HG03175 (cell line): ENCODE results near the gene GP5.

Experiments used
- ATAC-seq: cut with Tn5 transposase; IDR thresholded peaks from one replicate; pipeline ENCODE4 v1.9.1; 2021; ENCODE audit warnings: mild to moderate bottlenecking, moderate library complexity; ENCODE audit not compliant: unreplicated experiment

The GP5 gene

DNA sequence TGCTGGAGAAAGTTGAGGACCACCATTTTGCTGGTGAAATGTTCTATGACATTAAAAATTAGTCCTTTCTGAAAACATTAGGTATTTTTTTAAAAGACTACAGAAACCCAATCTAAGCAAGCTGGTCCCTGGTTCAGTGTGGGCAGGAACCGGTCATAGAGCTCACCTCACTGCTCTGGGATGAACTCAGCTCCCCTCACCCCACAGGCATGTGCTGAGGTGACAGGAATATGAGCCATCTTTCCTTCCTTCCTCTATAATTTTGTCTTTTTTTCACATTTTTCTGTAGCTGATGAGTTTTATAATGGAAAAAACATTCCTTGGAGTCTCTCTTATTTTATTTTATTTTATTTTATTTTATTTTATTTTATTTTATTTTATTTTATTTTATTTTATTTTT lies 21.4 kb downstream of the GP5 start:
- ATAC-seq: no peak

DNA sequence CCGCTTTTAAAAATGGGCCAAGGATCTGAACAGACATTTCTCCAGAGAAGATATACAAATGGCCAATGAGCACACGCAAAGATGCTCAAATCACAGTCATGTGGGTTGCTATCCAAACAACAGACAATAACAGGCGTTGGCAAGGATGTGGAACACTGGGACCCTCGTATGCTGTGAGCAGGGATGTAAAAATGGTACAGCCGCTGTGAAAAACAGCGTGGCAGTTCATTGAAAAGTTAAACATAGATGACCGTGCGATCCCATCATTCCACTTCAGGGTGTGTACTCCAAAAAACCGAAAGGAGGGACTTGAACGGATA lies 22.9 kb downstream of the GP5 start:
- ATAC-seq: no peak

GRCh38 chr3:194375473-194376240 lies 23.4 kb downstream of the GP5 start:
- ATAC-seq: no peak

DNA sequence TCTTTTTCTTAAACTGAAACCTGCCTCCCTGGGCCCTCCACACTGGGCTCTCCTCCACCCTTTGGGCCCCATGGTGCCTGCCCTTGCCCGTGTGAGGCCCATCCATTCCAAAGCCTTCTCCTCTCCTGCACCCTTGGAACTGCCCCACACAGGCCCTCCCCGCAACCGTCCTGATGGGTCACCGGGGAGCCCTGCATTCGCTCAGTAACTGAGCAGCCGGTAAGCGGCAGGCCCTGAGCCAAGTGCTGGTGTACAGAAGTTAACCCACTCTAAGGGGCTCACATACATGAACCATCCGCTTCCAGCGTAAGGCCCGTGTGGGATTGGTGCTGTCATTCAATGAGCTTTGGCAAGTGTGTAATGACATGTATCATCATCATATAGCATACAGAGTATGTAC lies 24.1 kb downstream of the GP5 start:
- ATAC-seq: no peak

DNA sequence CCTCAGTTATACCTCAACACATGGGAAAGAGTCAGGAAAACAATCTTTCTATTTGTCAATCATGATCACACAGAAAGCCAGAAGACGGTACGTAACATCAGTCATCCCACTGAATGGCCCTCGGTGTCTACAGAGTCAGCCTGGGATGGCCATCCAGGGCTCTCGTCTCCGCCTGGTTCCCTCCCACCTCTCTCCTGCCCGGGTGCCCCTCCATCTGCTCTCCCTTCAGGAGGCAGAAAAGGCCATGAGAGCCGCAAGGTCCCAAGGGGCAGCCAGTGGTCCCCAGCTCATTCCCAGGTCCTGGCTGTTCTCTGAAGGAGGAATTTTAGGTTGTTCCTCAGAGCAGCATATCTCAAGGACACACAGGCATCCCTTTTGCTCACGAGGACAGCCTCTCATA lies 25.2 kb downstream of the GP5 start:
- ATAC-seq: no peak

DNA sequence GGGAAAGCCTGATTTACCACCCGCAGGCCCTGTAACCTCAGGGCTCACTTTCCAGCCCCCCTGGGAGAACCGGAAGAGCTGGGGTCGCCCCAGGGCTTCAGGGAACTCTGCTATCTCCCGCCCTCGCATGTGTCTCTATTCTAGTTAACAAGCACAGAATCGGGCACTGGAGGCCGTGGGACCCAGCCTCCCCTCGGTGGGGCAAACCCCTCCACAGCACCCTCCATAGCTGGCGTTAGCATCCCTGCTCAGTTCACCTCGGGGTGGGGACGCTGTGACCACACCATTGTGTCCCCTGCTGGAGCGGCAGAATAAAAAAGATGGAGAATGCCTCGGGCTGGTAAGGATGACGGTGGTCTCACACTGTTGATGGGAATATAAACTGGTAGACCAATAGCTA lies 26.0 kb downstream of the GP5 start:
- no peak for ATAC-seq

DNA sequence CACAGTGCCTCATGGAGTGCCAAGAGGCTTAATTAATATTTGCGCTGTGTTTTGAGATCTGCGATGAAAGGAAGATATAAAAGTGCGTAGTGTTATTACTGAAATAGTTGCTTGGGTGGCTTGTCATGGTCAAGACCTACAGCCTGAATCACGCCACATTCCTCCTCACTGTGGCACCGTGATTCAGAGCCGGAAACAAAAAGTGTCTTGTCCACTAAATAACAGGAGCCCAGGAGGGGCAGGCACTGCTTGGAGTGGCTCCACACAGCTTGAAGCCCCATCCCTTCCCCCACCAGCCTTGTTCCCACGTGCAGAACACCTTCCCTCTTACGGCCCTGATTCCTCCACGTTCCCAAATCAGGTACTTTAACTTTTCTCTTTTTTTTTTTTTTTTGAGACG lies 28.3 kb downstream of the GP5 start:
- ATAC-seq: no peak

GRCh38 chr3:194369522-194370279 lies 29.4 kb downstream of the GP5 start, which contains the start of gene LRRC15:
TSS of gene LRRC15 (minus strand) at chr3:194369743. CDS start at chr3:194361043, 8,700 bp downstream.
- no peak for ATAC-seq

GRCh38 chr3:194368918-194369317 lies 30.1 kb downstream of the GP5 start:
- no peak for ATAC-seq

- no peak for ATAC-seq
Observed at GRCh38 chr3:194367992-194368841, 30.8 kb downstream of the GP5 start.

DNA sequence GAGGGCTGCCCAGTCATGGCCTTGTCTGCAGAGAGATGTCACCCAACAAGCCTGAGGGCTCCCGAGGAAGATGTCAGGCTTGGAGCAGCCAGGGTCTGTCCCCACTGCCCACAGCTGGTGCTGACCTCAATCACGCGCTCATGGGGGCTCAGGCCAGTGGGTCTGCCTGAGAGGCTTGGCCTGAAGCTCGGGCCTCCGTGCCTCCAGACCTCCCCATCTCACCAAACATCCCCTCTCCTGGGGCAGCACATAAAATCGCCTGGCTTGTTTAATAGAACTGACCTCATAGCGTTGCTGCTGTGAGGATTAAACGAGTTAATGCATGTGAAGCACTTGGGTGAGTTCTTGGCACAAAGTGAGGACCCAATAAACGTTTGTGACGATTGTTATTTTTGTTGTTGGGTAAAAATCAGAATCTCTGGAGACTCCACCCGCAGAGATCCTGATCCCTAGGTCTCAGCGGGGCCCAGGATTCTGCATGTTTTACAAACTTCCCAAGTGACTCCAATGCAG lies 33.0 kb downstream of the GP5 start:
- no peak for ATAC-seq

GRCh38 chr3:194365526-194365925 lies 33.5 kb downstream of the GP5 start:
- no peak for ATAC-seq

DNA sequence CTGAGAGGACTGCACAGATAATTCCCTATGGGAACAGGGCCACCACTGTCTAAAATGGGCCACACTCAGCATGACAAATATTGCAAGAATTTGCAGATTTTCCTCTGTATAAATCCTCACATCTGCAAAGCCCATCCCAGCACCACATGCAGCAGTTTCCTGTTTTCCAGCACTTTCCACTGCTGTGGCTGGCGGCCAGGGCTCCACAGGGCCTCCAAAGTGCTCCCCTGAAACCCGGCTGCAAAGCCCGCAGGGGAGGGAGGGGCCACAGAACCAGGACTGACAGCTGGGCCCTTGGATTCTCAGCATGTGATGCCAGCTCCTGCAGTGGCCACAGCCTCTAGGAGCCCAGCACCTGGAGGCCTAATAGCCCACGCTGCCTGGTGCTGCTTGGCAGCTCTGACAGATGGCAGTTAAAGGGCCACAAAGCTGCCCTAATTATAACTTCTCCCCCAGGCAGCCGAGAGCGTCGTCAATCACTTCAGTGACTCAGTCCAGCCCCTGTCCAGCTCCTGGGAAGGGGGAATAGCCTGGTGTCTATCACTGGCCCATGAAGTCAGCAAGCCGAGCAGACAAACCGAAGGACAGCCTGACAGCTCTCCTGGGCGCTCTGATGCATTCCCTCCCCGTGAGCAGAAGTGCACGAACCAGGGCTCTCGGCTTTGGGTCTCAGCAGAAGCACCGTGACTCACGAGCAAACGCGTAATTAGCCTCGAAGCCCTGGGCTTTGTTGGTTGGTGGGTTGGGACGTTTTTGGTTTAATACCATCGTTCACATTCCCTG lies 34.2 kb downstream of the GP5 start:
- no peak for ATAC-seq

- ATAC-seq: no peak
Observed at GRCh38 chr3:194364314-194364651, 34.8 kb downstream of the GP5 start.

DNA sequence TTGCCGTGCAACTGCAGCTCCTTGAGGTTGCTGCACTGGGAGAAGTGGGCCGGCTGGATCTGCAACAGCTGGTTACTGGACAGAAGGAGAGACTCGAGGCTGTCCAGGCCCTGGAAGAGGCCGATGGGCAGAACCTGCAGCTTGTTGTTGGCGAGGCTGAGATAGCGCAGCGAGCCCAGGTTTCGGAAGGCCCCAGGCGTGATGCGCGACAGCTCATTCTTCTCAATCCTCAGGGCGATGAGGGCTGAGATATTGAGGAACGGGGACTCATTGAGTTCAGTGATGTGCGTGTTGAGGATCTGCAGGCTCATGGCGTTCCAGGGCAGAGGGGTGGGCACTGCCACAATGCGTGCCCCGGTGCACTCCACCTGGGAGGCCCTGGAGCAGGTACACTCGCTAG lies 38.5 kb downstream of the GP5 start:
- no peak for ATAC-seq

DNA sequence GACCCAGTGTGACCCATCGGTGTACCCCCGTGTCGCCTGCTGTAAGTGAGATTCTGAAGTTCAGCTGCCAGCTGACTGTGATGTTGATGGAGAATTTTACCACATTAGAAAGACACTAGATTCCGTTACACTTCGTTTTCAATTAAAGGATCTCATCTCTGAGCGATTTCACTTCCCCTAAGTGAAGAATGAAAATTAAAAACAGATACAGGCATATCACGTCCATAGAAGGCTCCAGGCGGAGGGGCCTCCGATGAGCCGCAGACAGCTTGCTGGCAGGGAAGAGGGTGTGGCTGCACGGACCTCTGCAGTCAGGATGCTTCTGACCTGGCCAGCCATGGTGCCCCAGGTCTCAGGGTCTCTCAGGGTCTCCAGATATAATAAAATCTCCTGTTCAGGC lies 41.4 kb downstream of the GP5 start:
- ATAC-seq: no peak

DNA sequence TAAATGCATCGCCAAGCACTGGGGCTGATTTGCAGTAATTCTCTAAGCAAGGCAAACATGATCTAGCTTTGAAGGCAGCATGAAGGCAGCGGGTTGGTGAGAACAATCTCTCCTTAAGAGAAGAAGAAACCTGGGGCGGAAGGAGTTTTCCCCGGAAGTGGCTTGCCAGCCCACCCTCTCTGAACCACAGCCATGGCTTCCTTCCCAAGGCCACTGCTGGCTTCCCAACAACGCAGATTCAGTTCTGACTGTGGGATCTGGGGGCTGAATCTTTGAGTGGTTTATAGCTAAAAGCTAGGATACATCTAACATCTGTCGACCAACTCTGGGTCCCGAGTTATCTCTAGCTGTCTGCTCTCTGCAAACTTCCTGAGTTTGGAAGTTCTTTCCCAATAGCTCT lies 43.7 kb downstream of the GP5 start:
- no peak for ATAC-seq

- no peak for ATAC-seq
Observed at GRCh38 chr3:194354315-194354714, 44.8 kb downstream of the GP5 start.

- ATAC-seq: no peak
Observed at GRCh38 chr3:194352667-194353246, 46.3 kb downstream of the GP5 start.

GRCh38 chr3:194351952-194352536 lies 47.0 kb downstream of the GP5 start:
- no peak for ATAC-seq
